HepG2 (cell line): ENCODE results near the gene GDPGP1. TPM values are rescaled to one million over a fixed set of nuclear protein-coding genes. Genes with fewer than 3 reads are reported as not detected.

Source experiments
- EP300 ChIP-seq, 3 experiments: sonication (generic) in 1 of 3; formaldehyde crosslinking in 1 of 3; IDR thresholded peaks; 2 replicates each; pipeline versions ENCODE4 v1.5.1 to v1.6.1; 2011 to 2020; ENCODE audit warnings: low read depth in 2 of 3, low read length in 2 of 3, borderline replicate concordance in 1 of 3, improper control_type of control experiment in 1 of 3, mild to moderate bottlenecking in 1 of 3, missing genetic modification reagents in 1 of 3, moderate library complexity in 1 of 3
- ISX ChIP-seq: sonication (generic); formaldehyde crosslinking; conservative IDR thresholded peaks from 2 replicates; pipeline ENCODE4 v1.5.0; 2020; ENCODE audit warnings: missing genetic modification reagents
- RAD51 ChIP-seq: fragments of 450-650 bp; IDR thresholded peaks from 2 replicates; pipeline ENCODE4 v1.6.1; 2016; ENCODE audit warnings: borderline replicate concordance
- SOX6 ChIP-seq, 2 experiments: fragments of 450-650 bp in 1 of 2; sonication (generic) in 1 of 2; formaldehyde crosslinking in 1 of 2; IDR thresholded peaks; 2 replicates each; pipeline versions ENCODE4 v1.4.0 to v1.6.1; 2017 to 2020; ENCODE audit warnings: antibody characterized with exemption in 1 of 2, mild to moderate bottlenecking in 1 of 2, missing genetic modification reagents in 1 of 2
- STAT5B ChIP-seq: sonication (generic); formaldehyde crosslinking; IDR thresholded peaks from 2 replicates; pipeline ENCODE4 v1.4.0; 2020; ENCODE audit warnings: missing genetic modification reagents
- ZNF160 ChIP-seq: sonication (generic); formaldehyde crosslinking; IDR thresholded peaks from 2 replicates; pipeline ENCODE4 v1.8.0; 2022; ENCODE audit warnings: mild to moderate bottlenecking, inconsistent platforms, missing genetic modification reagents
- ZNF337 ChIP-seq: sonication (generic); formaldehyde crosslinking; IDR thresholded peaks from 2 replicates; pipeline ENCODE4 v1.5.1; 2020; ENCODE audit warnings: missing genetic modification reagents, low read depth, mild to moderate bottlenecking, borderline replicate concordance
- ZNF383 ChIP-seq: sonication (generic); formaldehyde crosslinking; IDR thresholded peaks from 2 replicates; pipeline ENCODE4 v1.4.0; 2020; ENCODE audit warnings: missing genetic modification reagents, mild to moderate bottlenecking, borderline replicate concordance
- ZNF549 ChIP-seq: sonication (generic); formaldehyde crosslinking; IDR thresholded peaks from 2 replicates; pipeline ENCODE4 v1.5.0; 2020; ENCODE audit warnings: missing genetic modification reagents
- ZSCAN29 ChIP-seq: sonication (generic); formaldehyde crosslinking; conservative IDR thresholded peaks from 2 replicates; pipeline ENCODE4 v1.4.0; 2020; ENCODE audit warnings: mild to moderate bottlenecking, missing genetic modification reagents
- ZSCAN31 ChIP-seq: sonication (generic); formaldehyde crosslinking; IDR thresholded peaks from 2 replicates; pipeline ENCODE4 v1.5.0; 2020; ENCODE audit warnings: low read depth, mild to moderate bottlenecking, missing genetic modification reagents
- polyA plus RNA-seq, 8 experiments: library from polyadenylated mRNA; depleted of rRNA in 3 of 8; stranded (reverse) in 7 of 8; unstranded in 1 of 8; fragments of >200 nt; fragmentation: Illumina TruSeq in 4 of 8; extraction: Trizol in 4 of 8; gene quantifications; 2 replicates each; pipeline versions ENCODE4 v1.2.1 to v1.2.3, GENCODE V29; 2011 to 2016; ENCODE audit warnings: low read depth in 4 of 8, missing spikeins in 1 of 8, mixed read lengths in 1 of 8; ENCODE audit not compliant: insufficient read depth in 1 of 8
- total RNA-seq, 5 experiments: library from RNA; depleted of rRNA; stranded (reverse); fragments of >200 nt; fragmentation: Illumina TruSeq; extraction: Trizol; gene quantifications; 2 replicates each; pipeline ENCODE4 v1.2.3, GENCODE V29; 2016; ENCODE audit warnings: low read depth in 1 of 5
- TF ChIP-seq, protein P1 (sequence below): sonication (generic); formaldehyde crosslinking; IDR thresholded peaks from 2 replicates; pipeline ENCODE4 v1.8.0; 2022; ENCODE audit warnings: missing genetic modification reagents, mild to moderate bottlenecking, moderate library complexity, borderline replicate concordance
- TF ChIP-seq, protein P2 (sequence below): sonication (generic); formaldehyde crosslinking; IDR thresholded peaks from 2 replicates; pipeline ENCODE4 v1.5.1; 2020; ENCODE audit warnings: mild to moderate bottlenecking, missing genetic modification reagents, moderate library complexity
- TF ChIP-seq, protein P3 (sequence below): sonication (generic); formaldehyde crosslinking; IDR thresholded peaks from 2 replicates; pipeline ENCODE4 v1.8.0; 2022; ENCODE audit warnings: missing genetic modification reagents, low read depth, mild to moderate bottlenecking, borderline replicate concordance
- TF ChIP-seq, protein P4 (sequence below): sonication (generic); formaldehyde crosslinking; IDR thresholded peaks from 2 replicates; pipeline ENCODE4; 2020; ENCODE audit warnings: missing genetic modification reagents, mild to moderate bottlenecking, borderline replicate concordance
- TF ChIP-seq, protein P5 (sequence below): sonication (generic); formaldehyde crosslinking; IDR thresholded peaks from 2 replicates; pipeline ENCODE4 v1.4.0; 2020; ENCODE audit warnings: missing genetic modification reagents

The GDPGP1 gene
- total and polyA plus RNA-seq, 2 of the 13 experiments (the other 11 are each of a cell fraction or from before 2014, with no cell fraction given): 1.5 to 4.3 TPM

DNA sequence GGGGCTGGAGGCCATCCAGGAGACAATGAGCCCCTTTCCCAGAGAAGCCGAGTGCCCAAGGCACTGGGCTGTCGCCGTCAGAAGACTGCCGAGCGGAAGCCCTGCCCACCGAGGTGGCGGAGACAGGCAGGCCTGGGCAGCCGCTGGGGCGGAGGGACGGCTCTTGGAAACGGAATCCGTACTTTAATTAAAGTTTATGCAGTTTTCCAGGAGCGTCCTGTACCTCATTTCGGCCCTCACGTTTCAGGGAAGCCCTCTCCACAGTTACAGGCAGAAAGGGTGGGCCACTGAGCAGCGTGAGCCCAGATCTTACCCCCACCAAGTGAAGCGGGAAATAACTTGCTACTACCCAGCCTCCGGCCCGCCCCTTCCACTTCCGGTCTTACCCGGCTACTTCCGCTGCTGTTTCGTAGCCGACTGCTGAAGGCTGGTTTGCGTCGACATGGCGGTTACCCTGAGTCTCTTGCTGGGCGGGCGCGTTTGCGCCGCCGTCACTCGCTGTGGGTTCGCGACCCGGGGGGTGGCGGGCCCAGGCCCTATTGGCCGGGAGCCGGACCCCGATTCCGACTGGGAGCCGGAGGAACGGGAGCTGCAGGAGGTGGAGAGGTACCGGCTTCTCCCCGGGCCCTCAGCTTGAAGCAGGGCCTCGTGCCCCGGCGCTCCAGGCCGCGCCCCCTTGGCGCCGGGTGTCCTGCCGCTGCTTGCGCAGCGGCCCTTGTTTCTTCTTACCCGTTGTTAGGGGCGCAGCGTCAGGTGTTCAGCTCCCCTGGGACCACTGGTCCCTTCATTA, 31.5 kb downstream of the GDPGP1 start, which contains the start of gene NGRN (continued):
- TF ChIP-seq, protein P1, sequence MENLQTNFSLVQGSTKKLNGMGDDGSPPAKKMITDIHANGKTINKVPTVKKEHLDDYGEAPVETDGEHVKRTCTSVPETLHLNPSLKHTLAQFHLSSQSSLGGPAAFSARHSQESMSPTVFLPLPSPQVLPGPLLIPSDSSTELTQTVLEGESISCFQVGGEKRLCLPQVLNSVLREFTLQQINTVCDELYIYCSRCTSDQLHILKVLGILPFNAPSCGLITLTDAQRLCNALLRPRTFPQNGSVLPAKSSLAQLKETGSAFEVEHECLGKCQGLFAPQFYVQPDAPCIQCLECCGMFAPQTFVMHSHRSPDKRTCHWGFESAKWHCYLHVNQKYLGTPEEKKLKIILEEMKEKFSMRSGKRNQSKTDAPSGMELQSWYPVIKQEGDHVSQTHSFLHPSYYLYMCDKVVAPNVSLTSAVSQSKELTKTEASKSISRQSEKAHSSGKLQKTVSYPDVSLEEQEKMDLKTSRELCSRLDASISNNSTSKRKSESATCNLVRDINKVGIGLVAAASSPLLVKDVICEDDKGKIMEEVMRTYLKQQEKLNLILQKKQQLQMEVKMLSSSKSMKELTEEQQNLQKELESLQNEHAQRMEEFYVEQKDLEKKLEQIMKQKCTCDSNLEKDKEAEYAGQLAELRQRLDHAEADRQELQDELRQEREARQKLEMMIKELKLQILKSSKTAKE (CRISPR knock-in tag): no peak
- TF ChIP-seq, protein P2, sequence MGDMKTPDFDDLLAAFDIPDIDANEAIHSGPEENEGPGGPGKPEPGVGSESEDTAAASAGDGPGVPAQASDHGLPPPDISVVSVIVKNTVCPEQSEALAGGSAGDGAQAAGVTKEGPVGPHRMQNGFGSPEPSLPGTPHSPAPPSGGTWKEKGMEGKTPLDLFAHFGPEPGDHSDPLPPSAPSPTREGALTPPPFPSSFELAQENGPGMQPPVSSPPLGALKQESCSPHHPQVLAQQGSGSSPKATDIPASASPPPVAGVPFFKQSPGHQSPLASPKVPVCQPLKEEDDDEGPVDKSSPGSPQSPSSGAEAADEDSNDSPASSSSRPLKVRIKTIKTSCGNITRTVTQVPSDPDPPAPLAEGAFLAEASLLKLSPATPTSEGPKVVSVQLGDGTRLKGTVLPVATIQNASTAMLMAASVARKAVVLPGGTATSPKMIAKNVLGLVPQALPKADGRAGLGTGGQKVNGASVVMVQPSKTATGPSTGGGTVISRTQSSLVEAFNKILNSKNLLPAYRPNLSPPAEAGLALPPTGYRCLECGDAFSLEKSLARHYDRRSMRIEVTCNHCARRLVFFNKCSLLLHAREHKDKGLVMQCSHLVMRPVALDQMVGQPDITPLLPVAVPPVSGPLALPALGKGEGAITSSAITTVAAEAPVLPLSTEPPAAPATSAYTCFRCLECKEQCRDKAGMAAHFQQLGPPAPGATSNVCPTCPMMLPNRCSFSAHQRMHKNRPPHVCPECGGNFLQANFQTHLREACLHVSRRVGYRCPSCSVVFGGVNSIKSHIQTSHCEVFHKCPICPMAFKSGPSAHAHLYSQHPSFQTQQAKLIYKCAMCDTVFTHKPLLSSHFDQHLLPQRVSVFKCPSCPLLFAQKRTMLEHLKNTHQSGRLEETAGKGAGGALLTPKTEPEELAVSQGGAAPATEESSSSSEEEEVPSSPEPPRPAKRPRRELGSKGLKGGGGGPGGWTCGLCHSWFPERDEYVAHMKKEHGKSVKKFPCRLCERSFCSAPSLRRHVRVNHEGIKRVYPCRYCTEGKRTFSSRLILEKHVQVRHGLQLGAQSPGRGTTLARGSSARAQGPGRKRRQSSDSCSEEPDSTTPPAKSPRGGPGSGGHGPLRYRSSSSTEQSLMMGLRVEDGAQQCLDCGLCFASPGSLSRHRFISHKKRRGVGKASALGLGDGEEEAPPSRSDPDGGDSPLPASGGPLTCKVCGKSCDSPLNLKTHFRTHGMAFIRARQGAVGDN (CRISPR knock-in tag): peak; percentile 97
- TF ChIP-seq, protein P3, sequence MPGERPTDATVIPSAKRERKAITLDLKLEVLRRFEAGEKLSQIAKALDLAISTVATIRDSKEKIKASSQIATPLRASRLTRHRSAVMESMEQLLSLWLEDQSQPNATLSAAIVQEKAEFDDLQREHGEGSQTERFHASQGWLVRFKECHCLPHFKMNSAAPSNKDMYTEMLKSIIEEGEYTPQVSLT: no peak
- no peak for TF ChIP-seq SOX6 (IDR thresholded peaks at IDR 0.05)
- TF ChIP-seq SOX6 (CRISPR knock-in tag; IDR thresholded peaks at IDR 0.05): peak; percentile 42
- no peak for TF ChIP-seq ZSCAN29 (CRISPR knock-in tag)
- no peak; the same call in 1 of the 2 replicates for TF ChIP-seq ZNF337
- TF ChIP-seq RAD51: no peak
- TF ChIP-seq ZNF160: 0 out of 2 replicates have a peak, but pooled peaks have one; percentile 33
- TF ChIP-seq ISX: no peak
- TF ChIP-seq, protein P4, sequence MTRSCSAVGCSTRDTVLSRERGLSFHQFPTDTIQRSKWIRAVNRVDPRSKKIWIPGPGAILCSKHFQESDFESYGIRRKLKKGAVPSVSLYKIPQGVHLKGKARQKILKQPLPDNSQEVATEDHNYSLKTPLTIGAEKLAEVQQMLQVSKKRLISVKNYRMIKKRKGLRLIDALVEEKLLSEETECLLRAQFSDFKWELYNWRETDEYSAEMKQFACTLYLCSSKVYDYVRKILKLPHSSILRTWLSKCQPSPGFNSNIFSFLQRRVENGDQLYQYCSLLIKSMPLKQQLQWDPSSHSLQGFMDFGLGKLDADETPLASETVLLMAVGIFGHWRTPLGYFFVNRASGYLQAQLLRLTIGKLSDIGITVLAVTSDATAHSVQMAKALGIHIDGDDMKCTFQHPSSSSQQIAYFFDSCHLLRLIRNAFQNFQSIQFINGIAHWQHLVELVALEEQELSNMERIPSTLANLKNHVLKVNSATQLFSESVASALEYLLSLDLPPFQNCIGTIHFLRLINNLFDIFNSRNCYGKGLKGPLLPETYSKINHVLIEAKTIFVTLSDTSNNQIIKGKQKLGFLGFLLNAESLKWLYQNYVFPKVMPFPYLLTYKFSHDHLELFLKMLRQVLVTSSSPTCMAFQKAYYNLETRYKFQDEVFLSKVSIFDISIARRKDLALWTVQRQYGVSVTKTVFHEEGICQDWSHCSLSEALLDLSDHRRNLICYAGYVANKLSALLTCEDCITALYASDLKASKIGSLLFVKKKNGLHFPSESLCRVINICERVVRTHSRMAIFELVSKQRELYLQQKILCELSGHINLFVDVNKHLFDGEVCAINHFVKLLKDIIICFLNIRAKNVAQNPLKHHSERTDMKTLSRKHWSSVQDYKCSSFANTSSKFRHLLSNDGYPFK (CRISPR knock-in tag): peak; percentile 79
- no peak for TF ChIP-seq ZNF383
- TF ChIP-seq ZSCAN31 (CRISPR knock-in tag): peak; percentile 78; the same call in 1 of the 2 replicates
- no peak for TF ChIP-seq STAT5B (CRISPR knock-in tag)
- no peak for TF ChIP-seq ZNF549 (CRISPR knock-in tag)
- no peak for TF ChIP-seq EP300 (IDR thresholded peaks at IDR 0.05; ENCODE audit: low read depth in 2 of 2, low read length in 2 of 2)
- peak; percentile 39; the same call in 1 of the 2 replicates for TF ChIP-seq EP300 (CRISPR knock-in tag; IDR thresholded peaks at IDR 0.05; ENCODE audit: borderline replicate concordance)
- TF ChIP-seq, protein P5, sequence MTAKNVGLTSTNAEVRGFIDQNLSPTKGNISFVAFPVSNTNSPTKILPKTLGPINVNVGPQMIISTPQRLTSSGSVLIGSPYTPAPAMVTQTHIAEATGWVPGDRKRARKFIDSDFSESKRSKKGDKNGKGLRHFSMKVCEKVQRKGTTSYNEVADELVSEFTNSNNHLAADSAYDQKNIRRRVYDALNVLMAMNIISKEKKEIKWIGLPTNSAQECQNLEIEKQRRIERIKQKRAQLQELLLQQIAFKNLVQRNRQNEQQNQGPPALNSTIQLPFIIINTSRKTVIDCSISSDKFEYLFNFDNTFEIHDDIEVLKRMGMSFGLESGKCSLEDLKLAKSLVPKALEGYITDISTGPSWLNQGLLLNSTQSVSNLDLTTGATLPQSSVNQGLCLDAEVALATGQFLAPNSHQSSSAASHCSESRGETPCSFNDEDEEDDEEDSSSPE (CRISPR knock-in tag): peak; percentile 90
